ENCODE results near the gene TVP23C.
A peak's percentile ranks its signal among the peaks of the same experiment; 100 is the strongest.
"Not testable (repeated sequence)": the region's sequence is repeated elsewhere in the genome, so short reads cannot be mapped to it uniquely, and the experiment has no call there.

TVP23C gene

GRCh38 chr17:15526292-15527218 lies 36.7 kb downstream of the TVP23C start:
- not testable (repeated sequence) for DNase-seq

GRCh38 chr17:15524990-15525985 lies 38.0 kb downstream of the TVP23C start:
- DNase-seq: not testable (repeated sequence)

DNA sequence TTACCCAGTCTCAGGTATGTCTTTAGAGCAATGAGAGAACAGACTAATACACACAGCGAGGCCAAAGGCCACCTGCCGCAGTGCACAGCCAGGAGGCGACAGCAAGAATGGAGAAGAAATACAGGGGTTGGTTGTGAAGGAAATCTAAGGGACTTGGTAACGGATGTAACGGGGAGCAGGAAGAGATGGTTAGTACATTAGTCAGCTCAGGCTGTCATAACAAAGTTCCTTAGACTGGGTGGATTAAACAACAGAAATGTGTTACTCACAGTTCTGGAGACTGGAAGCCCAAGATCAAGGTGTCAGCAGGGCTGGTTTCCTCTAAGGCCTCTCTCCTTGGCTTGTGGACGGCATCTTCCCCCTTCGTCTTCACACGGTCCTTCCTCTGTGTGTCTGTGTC lies 47.1 kb downstream of the TVP23C start:
- DNase-seq: no peak

GRCh38 chr17:15514469-15514868 lies 48.8 kb downstream of the TVP23C start:
- no peak for DNase-seq

GRCh38 chr17:15513856-15514459 lies 49.3 kb downstream of the TVP23C start:
- DNase-seq: no peak

DNA sequence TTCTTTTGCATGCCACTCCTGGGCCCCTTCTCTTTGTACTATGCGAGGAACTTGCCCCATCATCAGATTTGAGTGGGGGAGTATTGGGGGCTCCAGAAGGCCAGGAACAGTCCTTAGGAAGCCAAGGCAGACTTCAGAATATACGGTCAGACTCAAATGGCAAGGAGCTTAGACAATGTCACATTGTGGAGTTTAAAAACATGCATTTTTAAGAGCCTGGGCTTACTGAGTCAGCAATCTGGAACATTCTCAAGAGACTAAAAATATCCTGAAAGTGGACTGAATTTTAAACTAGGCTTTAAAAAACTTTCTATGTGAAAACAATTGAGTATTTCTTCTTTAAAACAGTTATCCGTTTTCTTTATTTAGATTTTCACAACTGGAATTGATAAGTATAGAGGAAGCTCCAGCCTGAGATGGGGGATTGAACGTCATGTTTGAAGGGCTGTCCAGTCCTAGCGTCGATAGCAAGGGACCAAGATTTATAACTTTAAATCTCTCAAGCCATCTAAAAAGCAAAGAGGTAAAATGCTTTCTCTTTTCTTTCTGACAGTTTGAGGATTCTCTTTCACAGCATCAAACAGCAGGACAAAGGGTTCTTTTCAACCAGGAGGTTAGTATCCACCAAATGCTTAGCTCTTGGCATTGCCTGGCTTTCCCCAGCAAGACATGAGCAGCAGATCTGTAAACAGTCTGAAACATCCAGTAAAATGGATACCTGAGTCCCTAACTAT lies 50.1 kb downstream of the TVP23C start:
- DNase-seq: no peak

DNA sequence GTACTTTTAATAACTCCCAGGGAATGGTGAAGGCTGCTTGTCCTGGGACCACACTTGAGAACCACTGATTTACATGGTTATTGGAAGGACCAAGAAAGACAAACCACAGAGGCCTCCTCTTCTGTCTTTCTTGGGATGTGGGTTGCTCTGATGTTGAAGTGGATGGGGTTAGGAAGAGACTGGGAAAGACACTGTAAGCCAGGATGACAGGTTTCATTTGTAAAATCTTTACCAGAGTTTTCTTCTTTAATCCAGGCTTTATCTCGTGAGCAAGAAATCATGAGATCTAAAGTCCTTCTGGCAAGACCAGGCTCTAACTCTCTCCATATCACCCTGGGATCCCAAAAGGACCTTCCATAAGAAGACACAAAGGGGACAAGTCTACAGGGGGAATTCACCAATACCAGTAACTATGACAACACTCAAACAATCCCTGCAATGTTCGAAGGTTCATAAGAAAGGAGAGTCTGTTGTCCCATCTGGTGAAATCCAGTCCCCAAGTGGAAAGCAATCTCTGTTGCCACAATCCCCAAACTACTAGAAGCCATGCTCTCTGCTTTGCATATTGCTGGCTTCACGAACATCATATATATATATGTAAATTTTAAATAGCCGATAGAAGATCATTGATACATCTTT lies 51.1 kb downstream of the TVP23C start:
- no peak for DNase-seq

DNA sequence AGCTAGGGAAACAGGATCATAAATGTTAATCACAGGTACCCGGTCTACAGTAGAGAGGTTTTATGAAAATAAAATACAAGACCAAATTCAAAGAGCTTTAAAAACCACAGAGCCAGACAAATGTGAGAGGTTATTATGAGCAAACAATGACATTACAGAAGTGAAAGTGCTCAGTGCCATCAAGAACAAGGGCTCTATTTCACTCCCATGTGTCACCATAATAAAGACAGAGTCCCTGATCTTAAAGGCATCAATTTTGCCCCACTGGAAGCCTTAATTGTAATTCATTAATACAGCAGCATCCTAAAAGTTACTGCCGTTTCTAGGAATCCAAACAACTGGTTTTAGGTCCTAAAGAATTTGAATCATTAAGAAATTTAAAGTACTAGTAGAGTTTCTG lies 52.1 kb downstream of the TVP23C start:
- no peak for DNase-seq

GRCh38 chr17:15510361-15510760 lies 52.9 kb downstream of the TVP23C start:
- no peak for DNase-seq

- DNase-seq: no peak
Observed at GRCh38 chr17:15509095-15509494, 54.2 kb downstream of the TVP23C start.

- no peak for DNase-seq
Observed at GRCh38 chr17:15508466-15508865, 54.8 kb downstream of the TVP23C start.

GRCh38 chr17:15507896-15508295 lies 55.4 kb downstream of the TVP23C start:
- DNase-seq: no peak

DNA sequence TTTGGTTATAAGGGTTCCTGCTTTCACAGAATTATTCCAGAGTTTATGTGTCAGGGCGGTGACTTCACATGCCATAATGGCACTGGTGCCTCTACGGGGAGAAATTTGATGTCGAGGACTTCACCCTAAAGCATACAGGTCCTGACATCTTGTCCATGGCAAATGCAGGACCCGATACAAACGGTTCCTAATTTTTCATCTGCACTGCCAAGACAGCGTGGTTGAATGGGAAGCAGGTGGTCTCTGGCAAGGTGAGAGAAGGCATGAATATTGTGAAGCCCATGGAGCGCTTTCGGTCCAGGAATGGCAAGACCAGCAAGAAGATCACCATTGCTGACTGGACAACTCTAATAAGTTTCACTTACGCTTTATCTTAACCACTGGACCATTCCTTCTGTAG lies 56.3 kb downstream of the TVP23C start:
- no peak for DNase-seq

- not testable (repeated sequence) for DNase-seq
Observed at GRCh38 chr17:15505708-15506107, 57.6 kb downstream of the TVP23C start.

DNA sequence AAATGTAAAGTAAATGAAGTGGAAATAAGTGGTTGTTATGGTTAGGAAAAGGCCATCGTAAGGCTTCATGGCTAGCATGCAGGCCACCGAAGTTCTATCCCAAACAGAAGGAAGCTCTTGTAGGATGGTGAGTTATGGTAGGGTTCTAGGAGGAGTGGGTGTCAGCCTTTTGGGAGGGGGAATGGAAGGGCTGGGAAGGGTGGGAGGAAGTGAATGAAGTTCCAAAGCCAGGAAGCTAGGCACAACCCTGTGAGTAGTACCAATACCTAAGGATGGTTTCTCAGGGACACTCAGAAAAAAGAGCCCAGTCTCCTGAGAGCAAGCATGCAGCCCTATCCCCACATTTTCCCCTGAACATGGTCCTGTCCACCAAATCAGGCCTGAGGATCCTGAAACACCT lies 59.6 kb downstream of the TVP23C start:
- no peak for DNase-seq

DNA sequence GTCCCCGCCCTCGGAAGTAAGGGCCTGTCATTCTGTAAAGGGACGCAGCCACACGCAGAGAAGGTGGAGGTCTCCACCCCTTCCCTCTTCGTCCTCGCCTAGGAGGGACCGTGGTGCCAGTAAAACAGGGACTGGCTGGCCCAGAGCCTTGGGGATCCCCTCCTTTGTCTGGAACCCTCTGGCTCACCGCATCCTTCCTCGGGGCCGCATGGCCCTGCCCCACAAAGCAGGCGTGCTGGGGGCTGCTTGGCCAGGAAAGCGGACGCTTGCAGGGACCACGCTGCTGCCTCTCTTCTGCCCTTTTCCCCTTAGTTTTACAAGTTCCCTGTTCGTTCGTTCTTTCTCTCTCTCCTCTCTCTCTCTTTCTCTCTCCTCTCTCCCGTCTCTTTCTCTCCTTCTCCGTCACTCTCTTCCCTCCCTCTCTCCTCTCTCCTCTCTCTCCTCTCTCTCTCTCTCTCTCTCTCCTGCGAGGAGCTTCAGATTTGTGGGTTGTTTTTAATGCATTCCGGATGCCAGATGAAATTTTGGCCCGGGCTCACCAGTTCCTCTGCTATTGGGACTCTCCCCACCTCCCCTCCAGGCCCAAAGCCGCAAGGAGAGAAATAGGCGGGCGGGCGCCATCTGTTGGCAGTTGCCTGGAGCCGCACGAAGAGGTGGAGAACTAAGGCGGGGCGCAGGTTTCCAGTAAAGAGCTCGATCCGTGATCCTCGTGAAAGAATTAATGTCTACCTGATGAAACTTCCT lies 60.7 kb downstream of the TVP23C start:
- peak; percentile 44 for DNase-seq

- no peak for DNase-seq
Observed at GRCh38 chr17:15501793-15502192, 61.5 kb downstream of the TVP23C start.

DNA sequence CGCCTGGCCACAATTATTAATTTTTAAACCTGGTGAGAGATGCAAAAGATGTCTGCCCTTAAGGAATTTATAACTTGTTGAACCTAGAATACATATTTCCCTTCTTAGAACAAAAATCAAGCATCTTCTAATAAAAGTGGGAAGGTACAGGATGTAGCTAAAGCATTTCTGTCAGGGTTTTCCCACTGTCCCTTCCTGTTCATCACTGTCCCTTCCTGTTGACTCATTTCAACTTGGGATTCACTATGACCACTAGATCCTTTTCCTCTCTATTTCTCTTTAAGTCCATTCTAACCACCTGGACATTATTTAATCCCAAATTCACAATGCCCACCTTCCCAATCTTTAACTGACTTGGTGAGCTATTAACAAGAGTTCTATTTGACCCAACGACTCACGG lies 62.0 kb downstream of the TVP23C start:
- DNase-seq: no peak

DNA sequence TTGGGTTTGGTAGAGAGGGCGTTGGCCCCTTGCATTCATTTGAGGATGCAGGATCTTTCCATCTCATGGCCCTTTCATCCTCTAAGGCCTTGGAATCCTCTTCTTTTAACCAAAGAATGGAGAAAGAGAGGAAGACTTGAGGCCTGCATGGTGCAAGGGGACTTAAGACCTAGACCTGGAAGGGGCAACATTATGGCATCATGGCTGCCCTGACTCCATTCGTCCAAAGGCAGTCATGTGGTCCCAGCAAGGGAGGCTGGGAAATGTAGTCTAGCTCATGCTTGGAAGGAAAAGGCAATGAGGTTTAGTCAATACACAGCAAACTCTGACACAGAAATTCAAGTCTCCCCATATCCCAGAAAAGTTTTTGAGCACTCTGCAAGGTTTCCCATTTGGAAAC lies 65.2 kb downstream of the TVP23C start:
- DNase-seq: no peak

GRCh38 chr17:15496735-15497670 lies 66.3 kb downstream of the TVP23C start:
- DNase-seq: no peak

All from T-helper 9 cell (primary cell).